GM23248 (cell line): ENCODE results near the gene PSMD2. TPM values are rescaled to one million over a fixed set of nuclear protein-coding genes. Genes with fewer than 3 reads are reported as not detected.

ENCODE experiments used
- DNase-seq: peaks from one replicate; pipeline ENCODE4 v3.0.0-alpha.2; 2015
- H2AFZ ChIP-seq: fragments of 200-600 bp; sonication (generic); 2 replicates; pipeline ENCODE4 v1.6.1; 2016; ENCODE audit warnings: antibody characterized with exemption
- H3F3A ChIP-seq: fragments of 200-600 bp; sonication (generic); 2 replicates; pipeline ENCODE4 v1.6.1; 2016; ENCODE audit warnings: mild to moderate bottlenecking, antibody characterized with exemption, mixed run types; ENCODE audit not compliant: insufficient read depth
- H3K27ac ChIP-seq: fragments of 200-600 bp; sonication (generic); 2 replicates; pipeline ENCODE4 v1.5.1; 2016; ENCODE audit warnings: mild to moderate bottlenecking
- H3K27me3 ChIP-seq: fragments of 200-600 bp; sonication (generic); replicated peaks from 2 replicates; pipeline ENCODE4 v1.6.1; 2016; ENCODE audit warnings: mild to moderate bottlenecking; ENCODE audit not compliant: insufficient read depth
- H3K36me3 ChIP-seq: fragments of 200-600 bp; sonication (generic); 2 replicates; pipeline ENCODE4 v1.6.1; 2016; ENCODE audit warnings: low read depth, mild to moderate bottlenecking
- H3K4me1 ChIP-seq: fragments of 200-600 bp; sonication (generic); 2 replicates; pipeline ENCODE4 v1.6.1; 2016; ENCODE audit warnings: mild to moderate bottlenecking; ENCODE audit not compliant: insufficient read depth
- H3K4me2 ChIP-seq: fragments of 200-600 bp; sonication (generic); one replicate; pipeline ENCODE4 v1.6.1; 2016; ENCODE audit warnings: mild to moderate bottlenecking; ENCODE audit not compliant: unreplicated experiment
- H3K4me3 ChIP-seq: fragments of 200-600 bp; sonication (generic); 2 replicates; pipeline ENCODE4 v1.5.1; 2016; ENCODE audit warnings: mild to moderate bottlenecking
- H3K79me2 ChIP-seq: fragments of 200-600 bp; sonication (generic); 2 replicates; pipeline ENCODE4 v1.6.1; 2016; ENCODE audit warnings: mild to moderate bottlenecking; ENCODE audit not compliant: insufficient read depth
- H3K9ac ChIP-seq: fragments of 200-600 bp; sonication (generic); 2 replicates; pipeline ENCODE4 v1.6.1; 2016; ENCODE audit warnings: mild to moderate bottlenecking
- H3K9me2 ChIP-seq: fragments of 200-600 bp; sonication (generic); 2 replicates; pipeline ENCODE4 v1.6.1; 2016; ENCODE audit warnings: mixed run types, mild to moderate bottlenecking, moderate library complexity; ENCODE audit not compliant: insufficient read depth
- H3K9me3 ChIP-seq: fragments of 200-600 bp; sonication (generic); one replicate; pipeline ENCODE4 v1.6.1; 2017; ENCODE audit warnings: low read depth
- H4K20me1 ChIP-seq: fragments of 200-600 bp; sonication (generic); 2 replicates; pipeline ENCODE4 v1.6.0; 2016; ENCODE audit not compliant: insufficient read depth
- EZH2 ChIP-seq: fragments of 200-600 bp; sonication (generic); IDR thresholded peaks from 2 replicates; pipeline ENCODE4 v1.6.1; 2018; ENCODE audit warnings: antibody characterized with exemption, mild to moderate bottlenecking; ENCODE audit not compliant: insufficient read depth, poor library complexity, severe bottlenecking
- EZH2phosphoT487 ChIP-seq: fragments of 200-600 bp; sonication (generic); IDR thresholded peaks from 2 replicates; pipeline ENCODE4 v1.6.1; 2018; ENCODE audit warnings: antibody characterized with exemption, moderate library complexity, mild to moderate bottlenecking, low read depth; ENCODE audit not compliant: insufficient read depth
- WGBS, 2 experiments: methylation state at CpG; one replicate each; pipeline ENCODE4 v1.1.6; 2015 to 2017; ENCODE audit warnings: low lambda C conversion rate in 2 of 2, low coverage in 1 of 2; ENCODE audit errors: missing lambda C conversion rate in 2 of 2; 5-methylcytosine and 5-hydroxymethylcytosine counted together
- in situ Hi-C: fragments of 300-500 bp; cut with MboI; formaldehyde crosslinking; loops from 2 replicates; pipeline ENCODE4 v1.15.0; 2020
- polyA plus RNA-seq: library from polyadenylated mRNA; unstranded; fragments of >200 nt; fragmentation: Nextera tagmentation; extraction: Ambion mirVana; gene quantifications from 2 replicates; pipeline ENCODE4 v1.2.1, GENCODE V29; 2016
- total RNA-seq: library from RNA; depleted of rRNA; stranded (reverse); fragments of >200 nt; shearing (Covaris generic); gene quantifications from 2 replicates; pipeline ENCODE4 v1.2.3, GENCODE V29; 2014

The PSMD2 gene
- total and polyA plus RNA-seq, 2 experiments from 2014 or later: 513 to 602 TPM

- peak overlapping the region; percentile 94 for H3K27ac ChIP-seq
- no peak for TF ChIP-seq EZH2
- TF ChIP-seq EZH2phosphoT487: no peak
- peak overlapping the region; percentile 72; the same call in 1 of the 2 replicates for H3K4me3 ChIP-seq
- H3F3A ChIP-seq: peaks cover 65% of the 10 kb centered on the region
- H3K27me3 ChIP-seq: no peaks in the 10 kb centered on the region
- in situ Hi-C loops: no loop called here
- H3K9me3 ChIP-seq: no peaks in the 10 kb centered on the region
- peaks cover 69% of the 10 kb centered on the region for H3K79me2 ChIP-seq
- H3K36me3 ChIP-seq: peaks cover 37% of the 10 kb centered on the region
- H3K4me1 ChIP-seq: peaks cover 69% of the 10 kb centered on the region
- no peaks in the 10 kb centered on the region for H3K9me2 ChIP-seq
- H4K20me1 ChIP-seq: peaks cover 8% of the 10 kb centered on the region; the same call in 1 of the 2 replicates
- H2AFZ ChIP-seq: no peak overlapping the region
- WGBS, 2 experiments: 48 to 50% methylated on average over 4 of the region's 4 CpGs
- no peak overlapping the region for H3K4me2 ChIP-seq
- peak; percentile 42 for DNase-seq
- H3K9ac ChIP-seq: peak overlapping the region; percentile 88
Measured at GRCh38 chr3:184335291-184335660, 36.2 kb downstream of the PSMD2 start.

GRCh38 chr3:184335661-184336546 lies 36.9 kb downstream of the PSMD2 start:
- WGBS, 2 experiments: 2 to 3% methylated on average over 30 to 51 of the region's 77 CpGs
- in situ Hi-C loops: no loop called here

GRCh38 chr3:184336547-184337398 lies 37.7 kb downstream of the PSMD2 start:
- H3K27me3 ChIP-seq: no peaks in the 10 kb centered on the region
- H3K9me2 ChIP-seq: no peaks in the 10 kb centered on the region
- peak; percentile 78 for DNase-seq
- TF ChIP-seq EZH2 (no peak), EZH2phosphoT487 (no peak)
- no peaks in the 10 kb centered on the region for H3K9me3 ChIP-seq
- H3K36me3 ChIP-seq: peaks cover 26% of the 10 kb centered on the region
- H3K4me1 ChIP-seq: peaks cover 73% of the 10 kb centered on the region
- peak overlapping the region; percentile 72 for H3K4me3 ChIP-seq
- WGBS, 2 experiments: 6 to 10% methylated on average over 17 of the region's 17 CpGs
- peak overlapping the region; percentile 88 for H3K9ac ChIP-seq
- H3K27ac ChIP-seq: peak overlapping the region; percentile 94
- in situ Hi-C loops: no loop called here
- peaks cover 64% of the 10 kb centered on the region for H3K79me2 ChIP-seq
- peaks cover 59% of the 10 kb centered on the region for H3F3A ChIP-seq
- peak overlapping the region; percentile 82 for H3K4me2 ChIP-seq
- H2AFZ ChIP-seq: peak overlapping the region; percentile 8; the same call in 1 of the 2 replicates
- H4K20me1 ChIP-seq: peaks cover 5% of the 10 kb centered on the region; the same call in 1 of the 2 replicates

More at GRCh38 chr3:184335661-184336546, 36.9 kb downstream of the PSMD2 start:
- DNase-seq: peak; percentile 89
- Histone ChIP-seq H4K20me1 (peaks cover 8% of the 10 kb centered on the region; the same call in 1 of the 2 replicates), H3K9ac (peak overlapping the region; percentile 88), H3F3A (peaks cover 67% of the 10 kb centered on the region), H3K36me3 (peaks cover 33% of the 10 kb centered on the region), H3K4me3 (peak overlapping the region; percentile 72), H3K4me1 (peaks cover 76% of the 10 kb centered on the region), H3K4me2 (peak overlapping the region; percentile 82), H2AFZ (no peak overlapping the region), H3K9me2 (no peaks in the 10 kb centered on the region), H3K9me3 (no peaks in the 10 kb centered on the region), H3K27me3 (no peaks in the 10 kb centered on the region), H3K27ac (peak overlapping the region; percentile 94), H3K79me2 (peaks cover 72% of the 10 kb centered on the region)
- TF ChIP-seq EZH2: no peak
- no peak for TF ChIP-seq EZH2phosphoT487

GRCh38 chr3:184337399-184337714 lies 38.3 kb downstream of the PSMD2 start, which contains the start of gene FAM131A:
TSS of gene FAM131A (plus strand) at chr3:184337600. CDS start at chr3:184337631, 31 bp downstream.
- H3K9me3 ChIP-seq: no peaks in the 10 kb centered on the region
- no peaks in the 10 kb centered on the region for H3K27me3 ChIP-seq
- H2AFZ ChIP-seq: peak within 1 kb of the TSS; percentile 8; the same call in 1 of the 2 replicates
- no peaks in the 10 kb centered on the region for H4K20me1 ChIP-seq
- H3K79me2 ChIP-seq: peaks cover 58% of the 10 kb centered on the region
- H3K4me3 ChIP-seq: peak within 1 kb of the TSS; percentile 72
- peaks cover 20% of the 10 kb centered on the region for H3K36me3 ChIP-seq
- TF ChIP-seq EZH2 (no peak), EZH2phosphoT487 (no peak)
- no peaks in the 10 kb centered on the region for H3K9me2 ChIP-seq
- 26 to 28% methylated on average over 6 of the region's 6 CpGs for WGBS, 2 experiments
- in situ Hi-C loops: no loop called here
- peak within 1 kb of the TSS; percentile 94 for H3K27ac ChIP-seq
- H3K9ac ChIP-seq: peak within 1 kb of the TSS; percentile 88
- H3K4me2 ChIP-seq: peak within 1 kb of the TSS; percentile 82
- peaks cover 67% of the 10 kb centered on the region for H3K4me1 ChIP-seq
- peaks cover 53% of the 10 kb centered on the region for H3F3A ChIP-seq
- peak; percentile 58 for DNase-seq
